ENCODE measurements around the gene KLK8.

DNA sequence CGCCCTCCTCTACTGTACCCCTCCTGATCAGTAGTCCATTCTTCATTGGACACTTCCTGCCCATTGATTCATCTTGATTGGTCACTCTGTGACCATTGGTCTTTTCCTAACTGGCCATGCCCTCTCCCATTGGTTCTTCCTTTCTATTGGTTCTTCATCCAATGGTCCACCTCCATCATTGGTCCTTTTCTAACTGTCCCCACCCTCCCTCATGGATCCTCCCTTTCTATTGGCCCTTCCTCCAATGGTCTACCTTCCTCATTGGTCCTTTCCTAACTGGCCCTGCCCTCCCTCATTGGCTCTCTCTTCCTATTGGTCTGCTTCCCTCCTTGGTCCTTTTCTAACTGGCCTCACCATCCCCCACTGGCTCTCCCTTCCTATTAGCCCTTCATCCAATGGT lies 39.2 kb downstream of the KLK8 start:
- TF ChIP-seq ZNF221 (tag by site-specific recombination; IDR thresholded peaks at IDR 0.05; ENCODE audit: borderline replicate concordance) (no peak), ZNF274 (IDR thresholded peaks at IDR 0.05; ENCODE audit: low read length) (no peak), ZNF274 (tag by site-specific recombination; IDR thresholded peaks at IDR 0.05; ENCODE audit: borderline replicate concordance) (no peak)

Measured in HEK293 (cell line).